HG03457 (cell line): ENCODE measurements around the gene FADS2.

ENCODE experiments used
- ATAC-seq: cut with Tn5 transposase; IDR thresholded peaks from one replicate; pipeline ENCODE4 v1.9.1; 2021; ENCODE audit warnings: moderate number of reproducible peaks; ENCODE audit not compliant: unreplicated experiment

Gene FADS2

DNA sequence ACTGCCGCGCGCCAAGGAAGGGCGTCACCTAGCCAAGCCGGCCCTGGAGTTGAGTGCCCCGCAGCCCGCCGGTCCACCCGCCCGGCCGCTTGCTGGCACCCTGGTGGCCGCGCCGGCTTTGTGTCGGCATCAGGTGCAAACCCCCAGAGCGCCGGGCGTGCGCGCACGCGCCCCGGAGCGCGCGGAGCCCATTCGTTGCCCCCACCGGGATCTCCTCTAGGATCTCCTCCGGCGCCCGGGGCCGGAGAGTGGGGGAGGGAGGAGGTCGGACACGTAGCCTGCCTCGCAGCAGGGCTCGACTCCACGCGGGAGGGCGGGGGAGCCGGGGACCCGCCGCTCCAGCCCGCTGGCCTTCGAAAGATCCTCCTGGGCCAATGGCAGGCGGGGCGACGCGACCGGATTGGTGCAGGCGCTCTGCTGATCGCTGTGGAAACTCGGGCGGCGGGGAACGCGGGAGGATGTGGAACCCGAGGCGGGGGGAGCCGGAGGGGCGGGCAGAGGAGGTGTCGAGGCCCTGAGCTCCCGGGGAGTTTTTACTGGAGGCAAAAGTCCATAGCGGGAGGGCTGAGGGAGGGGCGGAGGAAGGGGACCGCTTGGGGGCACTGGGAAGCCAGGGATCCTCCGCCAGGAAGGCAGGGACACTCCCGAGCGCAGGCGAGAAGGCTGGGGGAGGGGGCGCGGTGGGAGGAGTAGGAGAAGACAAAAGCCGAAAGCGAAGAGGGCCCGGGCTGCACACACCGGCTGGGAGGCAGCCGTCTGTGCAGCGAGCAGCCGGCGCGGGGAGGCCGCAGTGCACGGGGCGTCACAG is at the start of gene FADS2:
TSS of gene FADS2 (plus strand) at position 730 of the 808 bp plus-strand sequence. CDS start 91 bp downstream, outside the sequence.
- ATAC-seq: peak; percentile 58

GRCh38 chr11:61778357-61778886 is 49.7 kb upstream of the FADS2 start:
- ATAC-seq: no peak

- no peak for ATAC-seq
Measured at GRCh38 chr11:61778920-61779650, 49.0 kb upstream of the FADS2 start.

- ATAC-seq: no peak
Measured at GRCh38 chr11:61779666-61780525, 48.2 kb upstream of the FADS2 start.

GRCh38 chr11:61780581-61781162 is 47.4 kb upstream of the FADS2 start:
- ATAC-seq: no peak

DNA sequence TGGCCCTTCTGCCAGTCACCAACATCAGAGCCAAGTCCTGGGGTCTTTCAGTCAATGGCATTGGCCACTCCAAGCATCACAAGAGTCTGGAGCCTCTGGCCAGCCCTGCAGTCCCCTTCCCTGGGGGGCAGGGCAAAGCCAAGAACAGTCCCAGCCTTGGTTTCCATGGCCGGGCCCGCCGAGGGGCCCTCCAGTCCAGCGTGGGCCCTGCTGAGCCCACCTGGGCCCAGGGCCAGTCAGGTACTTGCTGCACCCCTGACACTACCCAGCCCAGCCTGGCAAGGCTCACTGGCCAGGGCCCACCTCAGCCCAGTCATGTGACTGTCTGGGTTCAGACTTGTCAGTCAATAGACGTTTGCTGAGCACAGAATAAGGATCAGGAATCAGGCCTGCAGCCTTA is 46.5 kb upstream of the FADS2 start:
- ATAC-seq: no peak

- no peak for ATAC-seq
Measured at GRCh38 chr11:61782299-61782698, 45.8 kb upstream of the FADS2 start.

DNA sequence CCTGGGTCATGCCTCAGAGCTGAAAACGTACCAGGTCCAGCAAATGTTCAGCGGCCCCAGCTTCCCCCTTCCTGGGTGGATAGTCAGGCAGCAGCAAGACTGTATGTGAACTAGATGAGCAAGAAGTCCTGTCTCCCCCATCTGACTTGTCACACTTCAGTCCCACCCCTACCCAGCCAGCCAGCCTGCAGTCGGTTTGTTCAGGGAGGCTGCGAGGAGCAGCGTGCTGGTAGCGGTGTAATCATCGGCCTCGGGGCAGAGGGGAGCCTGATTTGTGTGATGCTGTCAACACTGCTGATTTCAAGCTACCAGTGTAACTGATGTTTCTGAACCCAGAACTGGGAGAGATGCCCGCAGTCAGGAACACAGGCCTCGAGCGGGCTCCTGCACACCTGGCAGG is 45.3 kb upstream of the FADS2 start:
- no peak for ATAC-seq

DNA sequence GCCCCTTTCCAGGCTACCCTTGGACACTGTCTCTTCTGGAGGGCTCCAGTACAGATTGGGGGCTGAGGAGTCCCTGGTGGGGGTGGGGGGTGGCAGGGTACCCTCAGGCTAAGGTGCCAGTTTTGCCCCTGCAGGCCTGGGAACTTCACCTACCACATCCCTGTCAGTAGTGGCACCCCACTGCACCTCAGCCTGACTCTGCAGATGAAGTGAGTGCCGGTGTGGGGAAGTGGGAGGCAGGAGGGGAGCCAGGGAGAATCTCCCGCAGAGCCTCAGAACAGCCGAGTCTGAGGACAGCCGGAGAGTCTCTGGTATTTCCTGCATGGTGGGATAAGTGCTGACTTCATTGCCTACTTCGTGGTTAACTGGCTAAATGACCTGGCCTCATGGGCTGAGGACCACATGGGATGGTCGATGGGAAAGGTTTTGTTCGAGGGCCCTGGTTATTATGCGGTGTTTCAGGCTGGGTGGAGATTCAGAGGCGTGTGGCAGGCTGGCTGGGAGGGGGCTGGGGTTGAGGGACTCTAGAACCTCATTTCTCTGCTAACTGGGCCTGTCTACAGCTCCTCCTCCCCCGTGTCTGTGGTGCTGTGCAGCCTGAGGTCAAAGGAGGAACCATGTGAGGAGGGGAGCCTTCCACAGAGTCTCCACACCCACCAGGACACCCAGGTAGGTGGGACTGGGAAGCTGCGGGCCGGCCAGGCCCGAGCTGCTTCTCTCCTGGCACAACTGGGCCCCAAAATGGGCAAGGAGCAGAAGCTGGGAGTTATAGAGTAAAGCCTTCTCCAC is 44.2 kb upstream of the FADS2 start:
- ATAC-seq: no peak

DNA sequence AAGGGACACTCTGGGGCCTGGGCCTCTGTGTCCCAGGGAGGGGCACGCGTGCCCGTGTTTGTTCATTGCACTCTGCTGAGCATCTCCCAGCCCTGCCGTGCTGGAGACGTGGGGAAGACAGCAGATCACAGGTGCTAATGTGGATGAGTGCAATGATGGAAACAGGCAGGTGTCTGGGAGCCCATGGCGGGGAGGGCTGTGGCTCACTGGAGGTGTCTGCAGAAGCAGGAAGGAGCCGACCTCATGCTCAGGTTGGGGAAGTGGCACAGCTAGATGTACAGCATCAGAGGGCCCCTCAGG is 43.6 kb upstream of the FADS2 start:
- ATAC-seq: no peak

- no peak for ATAC-seq
Measured at GRCh38 chr11:61785837-61786402, 42.2 kb upstream of the FADS2 start.

DNA sequence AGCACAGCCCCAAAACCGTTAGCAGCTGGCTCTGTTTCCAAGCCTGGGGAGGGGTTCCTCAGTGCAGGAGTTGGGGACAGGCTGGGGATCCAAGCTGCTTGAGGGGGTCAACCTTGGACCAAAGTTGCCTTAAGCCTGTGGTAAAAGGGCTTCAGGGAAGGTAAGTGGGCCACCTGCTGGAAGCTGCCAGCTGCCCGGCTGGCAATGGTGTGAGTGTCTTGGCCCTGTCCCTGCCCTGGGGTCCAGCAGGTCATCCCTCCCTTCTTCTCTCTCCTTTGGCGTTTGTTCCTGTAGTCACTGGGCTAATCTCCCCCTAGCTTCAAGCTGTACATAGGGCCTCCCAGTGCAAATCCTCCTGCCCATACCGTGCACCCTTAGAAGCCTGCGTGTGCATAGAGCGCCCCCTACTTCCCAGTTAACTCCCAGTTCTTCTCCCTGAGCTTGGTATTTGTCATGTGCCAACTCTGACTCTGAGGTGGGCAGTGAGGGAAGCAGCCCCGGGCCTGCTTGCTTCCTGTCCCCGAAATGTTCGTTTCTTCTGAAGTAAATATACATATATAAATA is 40.1 kb upstream of the FADS2 start:
- no peak for ATAC-seq

DNA sequence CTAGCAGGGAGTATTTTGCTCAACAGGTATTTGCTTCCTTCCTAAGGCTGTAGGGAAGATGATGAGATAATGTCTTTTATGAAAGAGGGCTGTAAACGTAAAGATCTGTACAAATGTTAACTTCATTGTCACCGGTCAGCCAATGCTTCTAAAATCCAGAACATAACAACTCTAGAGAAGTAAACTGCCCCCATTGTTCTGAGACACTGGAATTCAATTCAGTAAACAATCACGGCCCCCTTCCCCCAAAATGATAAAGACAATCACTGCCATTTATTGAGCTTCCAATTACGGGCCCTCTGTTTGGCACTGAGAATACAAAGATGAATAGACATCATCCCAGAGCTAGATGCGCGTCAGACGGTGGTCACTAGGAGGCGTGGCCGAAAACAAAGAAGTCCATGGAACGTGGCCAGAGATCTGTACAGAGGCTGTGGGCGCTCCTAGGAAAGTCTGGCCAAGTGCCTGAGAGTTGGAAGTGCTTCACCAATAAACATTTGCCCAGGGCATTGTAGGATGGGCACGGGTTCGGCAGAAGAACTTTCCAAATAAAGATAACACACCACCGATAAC is 36.3 kb upstream of the FADS2 start:
- ATAC-seq: no peak

DNA sequence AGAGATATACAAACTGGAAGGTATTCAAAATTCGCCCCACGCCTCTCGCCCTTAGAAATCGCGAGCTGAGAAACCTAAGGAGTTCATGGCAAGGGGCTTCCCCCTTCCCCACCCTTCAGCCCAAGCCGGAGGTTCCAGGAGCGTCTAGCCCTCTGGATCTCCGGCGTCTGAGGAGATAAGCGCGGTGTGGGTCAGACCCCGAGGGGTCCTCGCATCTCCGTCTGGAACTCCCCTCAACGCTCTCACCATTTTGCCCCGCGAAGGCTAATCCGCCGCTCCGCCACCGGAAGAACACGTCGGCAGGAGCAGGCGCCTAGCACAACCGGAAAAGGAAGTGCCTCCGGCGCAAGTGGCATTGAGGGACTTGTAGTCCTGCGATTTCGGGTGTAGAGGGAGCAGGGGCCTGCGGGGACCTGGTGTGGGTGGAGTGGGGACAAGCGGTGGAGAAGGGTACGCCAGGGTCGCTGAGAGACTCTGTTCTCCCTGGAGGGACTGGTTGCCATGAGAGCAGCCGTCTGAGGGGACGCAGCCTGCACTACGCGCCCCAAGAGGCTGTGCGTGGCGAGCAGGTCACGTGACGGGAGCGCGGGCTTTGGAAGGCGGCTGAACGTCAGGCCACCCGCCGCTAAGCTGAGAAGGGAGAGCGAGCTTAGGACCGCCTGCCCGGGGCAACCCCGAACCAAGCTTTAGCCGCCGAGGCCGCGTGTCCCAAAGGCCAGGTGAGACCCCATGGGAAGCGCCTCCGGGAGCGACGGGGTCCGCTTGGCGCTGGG is 35.6 kb upstream of the FADS2 start, which contains the start of the genes FEN1 and TMEM258:
TSS of gene FEN1 (plus strand) at position 602 of the 773 bp plus-strand sequence. CDS start 2,451 bp downstream, outside the sequence.
TSS of gene TMEM258 (minus strand) at position 290 of the 773 bp plus-strand sequence. CDS start at position 249, 41 bp downstream.
- ATAC-seq: peak; percentile 72

DNA sequence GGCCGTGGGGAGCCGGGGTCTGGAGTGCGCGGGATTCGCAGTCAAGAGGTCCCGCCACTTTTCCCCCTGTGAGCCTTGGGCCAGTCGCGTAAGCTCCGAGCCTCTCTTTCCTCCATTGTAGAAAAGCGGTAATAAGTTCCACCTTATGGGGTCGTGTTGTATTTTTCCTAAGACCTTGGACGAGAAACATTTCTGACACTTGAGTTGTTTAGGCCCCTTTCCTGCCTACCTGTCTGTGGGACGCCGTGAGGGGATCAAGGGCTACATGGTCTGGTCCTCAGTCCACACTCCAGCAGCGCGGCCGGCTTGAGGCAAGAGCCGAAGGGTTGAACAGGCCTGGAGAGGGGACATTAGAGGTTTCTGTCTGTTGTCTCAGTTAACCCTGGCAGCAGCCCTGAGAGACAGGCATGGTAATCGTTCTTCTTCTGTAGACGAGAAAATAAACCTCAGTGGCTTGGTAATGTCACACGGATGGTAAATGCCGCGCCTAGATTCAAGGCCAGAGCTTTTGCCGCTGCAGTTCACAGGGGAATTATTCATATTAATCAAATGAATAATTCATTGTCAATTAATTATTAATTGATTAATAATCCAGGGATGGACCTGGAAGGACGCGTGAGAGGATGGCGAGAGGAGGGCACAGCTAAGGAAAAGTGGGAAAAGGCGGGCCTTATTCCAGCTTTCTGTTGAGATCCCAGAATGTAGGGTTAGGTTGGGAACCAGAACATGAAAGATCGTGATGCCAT is 34.8 kb upstream of the FADS2 start:
- ATAC-seq: no peak

DNA sequence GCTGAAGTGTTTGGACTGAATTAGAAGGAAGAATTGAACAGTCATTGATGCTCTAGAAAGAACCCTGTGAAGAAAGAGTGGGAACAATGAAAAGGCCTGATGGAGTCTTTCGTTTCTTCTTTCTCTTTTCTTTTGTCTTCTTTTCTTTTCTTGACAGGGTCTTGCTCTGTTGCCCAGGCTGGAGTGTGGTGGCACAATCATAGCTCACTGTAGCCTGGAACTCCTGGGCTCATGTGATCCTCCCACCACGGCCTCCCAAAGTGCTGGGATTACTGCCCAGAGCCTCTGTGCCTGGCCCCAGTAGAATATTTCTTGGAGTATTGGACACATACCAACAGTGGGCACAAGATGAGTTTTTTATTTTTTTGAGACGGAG is 34.3 kb upstream of the FADS2 start:
- no peak for ATAC-seq

DNA sequence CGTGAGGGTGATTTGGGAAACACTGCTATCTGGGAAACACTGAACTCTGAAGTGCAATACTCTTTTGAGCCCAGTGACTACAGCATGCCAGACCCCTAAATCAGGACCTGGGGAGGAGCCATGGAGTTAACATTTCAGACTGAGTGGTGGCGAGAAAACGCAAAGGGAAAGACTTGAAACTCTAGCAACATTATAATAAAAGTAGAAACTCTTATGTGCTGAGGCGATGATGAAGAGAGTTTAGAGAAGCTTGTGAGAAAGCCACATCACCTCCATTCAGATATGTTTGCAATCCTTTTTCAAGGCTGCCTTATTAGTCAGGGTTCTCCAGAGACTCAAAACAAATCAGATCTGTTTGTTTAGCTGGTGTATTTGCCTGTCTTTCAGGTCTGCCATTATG is 33.5 kb upstream of the FADS2 start:
- ATAC-seq: no peak
